DOHH2 (cell line): ENCODE measurements around the gene SMAD2.
A peak's percentile ranks its signal among the peaks of the same experiment; 100 is the strongest.

Experiments used
- H3F3A ChIP-seq: fragments of 200-600 bp; sonication (generic), shearing (Covaris generic); 2 replicates; pipeline ENCODE4 v1.6.0; 2016; ENCODE audit warnings: antibody characterized with exemption, mild to moderate bottlenecking; ENCODE audit not compliant: control insufficient read depth, insufficient read depth
- H3K27ac ChIP-seq: fragments of 200-600 bp; sonication (generic); 2 replicates; pipeline ENCODE4 v1.5.1; 2014; ENCODE audit warnings: low read depth, mild to moderate bottlenecking, low read length, moderate library complexity
- H3K27me3 ChIP-seq: fragments of 200-600 bp; sonication (generic); 2 replicates; pipeline ENCODE4 v1.6.1; 2014; ENCODE audit warnings: mild to moderate bottlenecking, low read length, mixed read lengths; ENCODE audit not compliant: control insufficient read depth
- H3K36me3 ChIP-seq: fragments of 200-600 bp; sonication (generic); 2 replicates; pipeline ENCODE4 v1.6.1; 2014; ENCODE audit warnings: mild to moderate bottlenecking, low read length, moderate library complexity, mixed read lengths; ENCODE audit not compliant: control insufficient read depth
- H3K4me1 ChIP-seq: fragments of 200-600 bp; sonication (generic); 2 replicates; pipeline ENCODE4 v1.6.1; 2014; ENCODE audit warnings: mild to moderate bottlenecking, low read length, mixed read lengths; ENCODE audit not compliant: control insufficient read depth
- H3K4me2 ChIP-seq: fragments of 200-600 bp; sonication (generic); 2 replicates; pipeline ENCODE4 v1.6.0; 2014; ENCODE audit warnings: mild to moderate bottlenecking, low read length, moderate library complexity
- H3K4me3 ChIP-seq: fragments of 200-600 bp; sonication (generic); 2 replicates; pipeline ENCODE4 v1.5.1; 2014; ENCODE audit warnings: mild to moderate bottlenecking, low read length, mixed read lengths
- H3K79me2 ChIP-seq: fragments of 200-600 bp; sonication (generic); 2 replicates; pipeline ENCODE4 v1.6.1; 2014; ENCODE audit warnings: mild to moderate bottlenecking, low read length, mixed read lengths; ENCODE audit not compliant: control insufficient read depth
- H3K9me2 ChIP-seq: fragments of 200-600 bp; sonication (generic); replicated peaks from 2 replicates; pipeline ENCODE4 v1.6.1; 2014; ENCODE audit warnings: mild to moderate bottlenecking, low read length, mixed read lengths; ENCODE audit not compliant: control insufficient read depth
- H3K9me3 ChIP-seq: fragments of 200-600 bp; sonication (generic); 2 replicates; pipeline ENCODE4 v1.6.1; 2014; ENCODE audit warnings: antibody characterized with exemption, low read length, mixed read lengths; ENCODE audit not compliant: control insufficient read depth, insufficient read depth
- H4K20me1 ChIP-seq: fragments of 200-600 bp; sonication (generic); 2 replicates; pipeline ENCODE4 v1.6.0; 2014; ENCODE audit warnings: low read depth, mild to moderate bottlenecking, antibody characterized with exemption, low read length, moderate library complexity; ENCODE audit not compliant: control insufficient read depth, insufficient read depth
- CTCF ChIP-seq: fragments of 200-600 bp; sonication (generic); IDR thresholded peaks from one replicate; pipeline ENCODE4 v1.5.1; 2014; ENCODE audit warnings: antibody characterized with exemption, mild to moderate bottlenecking, low read depth, low read length; ENCODE audit not compliant: poor library complexity, severe bottlenecking
- EZH2phosphoT487 ChIP-seq: fragments of 200-600 bp; sonication (generic); IDR thresholded peaks from 2 replicates; pipeline ENCODE4 v1.6.1; 2017; ENCODE audit warnings: borderline replicate concordance, mild to moderate bottlenecking, antibody characterized with exemption, low read length, moderate library complexity, mixed read lengths

SMAD2 gene

DNA sequence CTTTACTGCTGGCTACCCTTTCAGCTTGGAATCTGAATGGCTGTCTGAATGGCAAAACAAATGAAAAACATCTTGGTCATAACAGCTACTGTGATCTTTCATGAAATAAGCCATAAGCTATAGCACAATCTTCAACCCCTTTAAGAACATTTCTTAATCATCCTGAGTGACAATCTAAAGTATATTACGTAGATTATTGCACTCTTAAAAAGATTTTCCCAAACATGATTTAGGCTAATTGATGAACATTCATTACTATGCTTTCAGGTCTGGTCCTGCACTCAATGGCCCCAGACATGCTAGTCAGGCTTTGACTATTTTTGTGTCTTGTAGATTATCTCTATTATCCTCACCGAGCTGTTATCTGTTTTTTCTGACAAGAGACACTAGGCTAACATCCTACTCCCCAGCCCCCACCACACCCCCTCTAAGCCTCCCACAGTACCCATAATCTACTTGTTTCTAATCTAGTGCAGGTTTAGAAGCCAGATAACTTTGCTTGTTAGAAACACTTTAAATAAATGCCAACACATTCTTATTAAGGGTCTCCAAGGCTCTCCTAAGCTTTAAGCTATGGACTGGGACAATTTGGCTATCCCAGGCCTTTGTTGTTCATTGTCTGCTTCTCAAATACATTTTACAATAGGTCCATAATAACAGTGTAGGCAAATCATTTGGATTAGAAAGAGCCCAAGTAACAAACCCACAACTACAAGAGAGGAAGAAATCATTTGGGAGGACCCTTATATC, 4.2 kb downstream of the SMAD2 start:
- TF ChIP-seq CTCF, result no peak
- no peak for TF ChIP-seq EZH2phosphoT487
- peaks cover 35% of the 10 kb centered on the region; the same call in 1 of the 2 replicates for H4K20me1 ChIP-seq
- peaks cover 17% of the 10 kb centered on the region for H3K36me3 ChIP-seq
- H3F3A ChIP-seq, result no peaks in the 10 kb centered on the region
- H3K9me3 ChIP-seq, result no peaks in the 10 kb centered on the region
- H3K4me2 ChIP-seq, result peak overlapping the region; percentile 18; the same call in 1 of the 2 replicates
- H3K27me3 ChIP-seq, result no peaks in the 10 kb centered on the region
- peaks cover 90% of the 10 kb centered on the region for H3K79me2 ChIP-seq
- H3K9me2 ChIP-seq, result no peaks in the 10 kb centered on the region
- no peak overlapping the region for H3K4me3 ChIP-seq
- no peak overlapping the region for H3K27ac ChIP-seq
- H3K4me1 ChIP-seq, result peaks cover 45% of the 10 kb centered on the region

DNA sequence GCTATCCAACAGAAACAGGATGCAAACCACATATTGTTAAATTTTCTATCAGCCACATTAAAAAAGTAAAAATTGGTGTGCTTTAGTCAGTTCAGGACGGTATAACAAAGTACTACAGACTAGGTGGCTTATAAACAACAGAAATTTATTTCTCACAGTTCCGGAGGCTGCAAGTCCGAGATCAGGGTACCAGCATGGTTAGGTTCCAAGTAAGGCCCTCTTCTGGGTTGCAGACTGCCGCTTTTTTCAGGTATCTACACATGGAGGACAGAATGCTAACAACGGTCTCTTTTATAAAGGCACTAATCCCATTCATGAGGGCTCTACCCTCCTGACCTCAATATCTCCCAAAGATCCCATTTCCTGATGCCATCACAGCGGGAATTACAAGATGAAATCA, 10.5 kb downstream of the SMAD2 start:
- TF ChIP-seq EZH2phosphoT487 (no peak), CTCF (no peak)
- Histone ChIP-seq H3K4me2 (no peak overlapping the region), H3K27me3 (no peaks in the 10 kb centered on the region), H3K9me3 (no peaks in the 10 kb centered on the region), H3K4me3 (no peak overlapping the region), H3K79me2 (peaks cover 100% of the 10 kb centered on the region), H3K9me2 (no peaks in the 10 kb centered on the region), H3F3A (no peaks in the 10 kb centered on the region), H3K4me1 (peaks cover 38% of the 10 kb centered on the region), H3K27ac (no peak overlapping the region), H3K36me3 (peaks cover 18% of the 10 kb centered on the region), H4K20me1 (peaks cover 15% of the 10 kb centered on the region; the same call in 1 of the 2 replicates)

GRCh38 chr18:47917923-47918610, 12.4 kb downstream of the SMAD2 start:
- TF ChIP-seq EZH2phosphoT487 (no peak), CTCF (no peak)
- Histone ChIP-seq H3K4me2 (peak overlapping the region; percentile 1), H3K9me3 (no peaks in the 10 kb centered on the region), H3K4me1 (peaks cover 32% of the 10 kb centered on the region), H3K36me3 (peaks cover 21% of the 10 kb centered on the region), H3K4me3 (0 out of 2 replicates have a peak overlapping the region, but pooled peaks have one; percentile 5), H4K20me1 (0 out of 2 replicates have a peak, but pooled peaks cover 12% of the 10 kb centered on the region), H3K27ac (no peak overlapping the region), H3K79me2 (peaks cover 100% of the 10 kb centered on the region), H3F3A (no peaks in the 10 kb centered on the region; the same call in 1 of the 2 replicates), H3K9me2 (no peaks in the 10 kb centered on the region), H3K27me3 (no peaks in the 10 kb centered on the region)
